B cell (primary cell): Measurements from ENCODE around the gene PRKCG. TPM values are rescaled to one million over a fixed set of nuclear protein-coding genes. Genes with fewer than 3 reads are reported as not detected.

Source experiments
- ATAC-seq: fragments of 200-7000 bp; cut with Tn5 transposase; one replicate; pipeline ENCODE4 v1.10.0; 2021; ENCODE audit warnings: low read depth, mild to moderate bottlenecking, moderate number of reproducible peaks, moderate library complexity
- CTCF ChIA-PET: fragments of 350-600 bp; sonication (Branson Sonifier 250); formaldehyde crosslinking; loops from one replicate; lab custom pipeline; 2021; ENCODE audit warnings: antibody characterized with exemption, inconsistent platforms; lab: Charles Lee
- POLR2A ChIA-PET: fragments of 350-600 bp; sonication (Branson Sonifier 250); formaldehyde crosslinking; loops from one replicate; lab custom pipeline; 2021; ENCODE audit warnings: antibody characterized with exemption; lab: Charles Lee
- DNase-seq: peaks from one replicate; pipeline ENCODE4 v3.0.0; 2013
- H2AFZ ChIP-seq: 2 replicates; pipeline ENCODE4 v1.6.1; 2012; ENCODE audit warnings: mild to moderate bottlenecking, low read depth, low read length; ENCODE audit not compliant: insufficient read depth, poor library complexity, severe bottlenecking
- H3K27ac ChIP-seq, 2 donors: 1 replicate in 1 of 2; 2 replicates in 1 of 2; pipeline ENCODE4 v1.5.1; 2012 to 2013; ENCODE audit warnings: low read length in 2 of 2, mild to moderate bottlenecking in 2 of 2, moderate library complexity in 1 of 2
- H3K27me3 ChIP-seq, 4 experiments: fragments of 200-600 bp in 1 of 4; sonication (generic) in 1 of 4; replicated peaks in 1 of 4; 1 replicate in 2 of 4; 2 replicates in 2 of 4; pipeline versions ENCODE4 v1.6.1 to v1.7.0; 2013 to 2016; ENCODE audit warnings: low read length in 3 of 4, mild to moderate bottlenecking in 2 of 4, mixed read lengths in 1 of 4, moderate library complexity in 1 of 4; ENCODE audit not compliant: insufficient read depth in 4 of 4, control insufficient read depth in 3 of 4; ENCODE audit errors: control extremely low read depth in 1 of 4
- H3K36me3 ChIP-seq, 2 experiments: replicated peaks in 1 of 2; 1 replicate in 1 of 2; 2 replicates in 1 of 2; pipeline versions ENCODE4 v1.6.1 to v1.7.1; 2013; ENCODE audit warnings: low read length in 1 of 2; ENCODE audit not compliant: insufficient read depth in 2 of 2, control insufficient read depth in 1 of 2; ENCODE audit errors: control extremely low read depth in 1 of 2, extremely low read depth in 1 of 2
- H3K4me1 ChIP-seq, 2 donors: fragments of 200-600 bp in 1 of 2; sonication (generic) in 1 of 2; 1 replicate in 1 of 2; 2 replicates in 1 of 2; pipeline versions ENCODE4 v1.5.1 to v1.6.1; 2013 to 2017; ENCODE audit warnings: low read length in 2 of 2; ENCODE audit not compliant: control insufficient read depth in 2 of 2, insufficient read depth in 2 of 2
- H3K4me2 ChIP-seq: replicated peaks from 2 replicates; pipeline ENCODE3; 2012; ENCODE audit warnings: mild to moderate bottlenecking, low read depth, low read length; ENCODE audit not compliant: poor library complexity, severe bottlenecking
- H3K4me3 ChIP-seq, 5 experiments: fragments of 200-600 bp in 1 of 5; sonication (generic) in 1 of 5; 1 replicate in 3 of 5; 2 replicates in 2 of 5; pipeline versions ENCODE4 v1.5.1 to v1.7.0; 2011 to 2016; ENCODE audit warnings: low read length in 4 of 5, mild to moderate bottlenecking in 4 of 5, low read depth in 2 of 5, control low read depth in 1 of 5, moderate library complexity in 1 of 5; ENCODE audit not compliant: insufficient read depth in 1 of 5; ENCODE audit errors: control extremely low read depth in 1 of 5, extremely low read depth in 1 of 5
- H3K79me2 ChIP-seq: fragments of 200-600 bp; sonication (generic); one replicate; pipeline ENCODE4 v1.6.0; 2016; ENCODE audit warnings: low read length; ENCODE audit not compliant: control insufficient read depth, insufficient read depth
- H3K9ac ChIP-seq: fragments of 200-600 bp; sonication (generic); 2 replicates; pipeline ENCODE4 v1.6.1; 2017; ENCODE audit warnings: mild to moderate bottlenecking, low read length, moderate library complexity
- H3K9me3 ChIP-seq, 3 donors: one replicate each; pipeline versions ENCODE4 v1.6.1 to v1.7.1; 2013; ENCODE audit warnings: low read length in 2 of 3; ENCODE audit not compliant: control insufficient read depth in 2 of 3, insufficient read depth in 1 of 3; ENCODE audit errors: control extremely low read depth in 1 of 3
- H4K20me1 ChIP-seq: 2 replicates; pipeline ENCODE4 v1.6.0; 2012; ENCODE audit warnings: mild to moderate bottlenecking, low read length; ENCODE audit not compliant: insufficient read depth, control insufficient read depth, poor library complexity, severe bottlenecking
- H3K27ac Mint-ChIP-seq: one replicate; pipeline ENCODE4 v1.8.0; 2021; ENCODE audit warnings: mixed read lengths
- H3K27me3 Mint-ChIP-seq: one replicate; pipeline ENCODE4 v1.8.0; 2021; ENCODE audit warnings: mixed read lengths
- H3K4me1 Mint-ChIP-seq: one replicate; pipeline ENCODE4 v1.8.0; 2021; ENCODE audit warnings: mixed read lengths
- H3K4me3 Mint-ChIP-seq: one replicate; pipeline ENCODE4 v1.8.0; 2021; ENCODE audit warnings: mixed read lengths
- H3K9me3 Mint-ChIP-seq: one replicate; pipeline ENCODE4 v1.8.0; 2022; ENCODE audit warnings: mixed read lengths; ENCODE audit not compliant: insufficient read depth
- CTCF ChIP-seq: fragments of 200-600 bp; IDR thresholded peaks from one replicate; pipeline ENCODE4 v1.8.0; 2022; ENCODE audit warnings: antibody characterized with exemption, mild to moderate bottlenecking
- EZH2 ChIP-seq: IDR thresholded peaks from 2 replicates; pipeline ENCODE4 v1.6.1; 2012; ENCODE audit warnings: borderline replicate concordance, low read depth, mild to moderate bottlenecking, moderate library complexity, low read length; ENCODE audit not compliant: insufficient read depth, poor library complexity, severe bottlenecking
- WGBS: methylation state at CpG from one replicate; pipeline ENCODE4 v1.1.5; 2013; ENCODE audit warnings: missing lambda C conversion rate; ENCODE audit not compliant: insufficient coverage; 5-methylcytosine and 5-hydroxymethylcytosine counted together
- intact Hi-C: fragments of 100-400 bp; cut with micrococcal nuclease; formaldehyde crosslinking; loops from one replicate; pipeline ENCODE4 v1.10.0; 2022
- polyA plus RNA-seq: library from polyadenylated mRNA; depleted of rRNA; stranded (reverse); fragments of >200 nt; gene quantifications from 2 replicates; pipeline ENCODE4 v1.2.3, GENCODE V29; 2012
- total RNA-seq, 2 donors: library from RNA; stranded (reverse); fragments of 120-200 nt in 1 of 2; gene quantifications; 1 replicate in 1 of 2; 2 replicates in 1 of 2; pipeline versions ENCODE4 v1.2.3 to v1.2.4, GENCODE V29; 2013 to 2022

Gene PRKCG
- total and polyA plus RNA-seq, 2 donors (not counting 1 experiment from before 2014, with no cell fraction given) = 0.31 TPM; not detected in 1

DNA sequence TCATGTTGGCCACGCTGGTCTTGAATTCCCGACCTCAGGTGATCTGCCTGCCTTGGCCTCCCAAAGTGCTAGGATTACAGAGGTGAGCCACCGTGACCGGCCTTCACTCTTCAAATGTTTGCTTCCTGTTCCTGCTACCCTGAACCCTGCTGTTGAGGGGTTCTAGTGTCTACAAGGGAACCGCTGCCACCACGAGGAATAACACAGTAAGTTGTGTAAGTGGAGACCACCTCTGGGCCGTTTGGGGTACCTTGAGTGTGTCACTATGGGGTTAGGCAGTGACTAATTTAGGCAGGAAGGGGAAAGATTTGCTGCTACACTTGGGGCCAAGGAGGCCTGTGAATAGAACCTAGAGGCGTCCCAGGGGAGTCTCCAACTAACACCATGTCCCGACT is 16.5 kb upstream of the PRKCG start:
- H3K9me3 Mint-ChIP-seq = no peaks in the 10 kb centered on the region
- ChIA-PET POLR2A (interaction anchor here (0.8 kb wide), 1 partner anchor 272 kb away, joined by 3 read pairs; the partner anchor contains the start of gene CNOT3), CTCF (interaction anchor here (0.8 to 1.2 kb wide), 3 partner anchors 16 to 23 kb away, joined by 3 to 5 read pairs (median 3); partner anchors contain the start of gene PRKCG)
- peak overlapping the region in 1 of 2 donors; percentile 99 for H3K27ac ChIP-seq
- H3K4me1 ChIP-seq = peaks cover 19 to 40% of the 10 kb centered on the region in 2 donors
- no peak for ATAC-seq
- peak overlapping the region; percentile 77 for H2AFZ ChIP-seq
- 56% methylated on average over 8 of the region's 9 CpGs for WGBS
- H3K9ac ChIP-seq = peak overlapping the region; percentile 82
- H3K27me3 Mint-ChIP-seq = no peaks in the 10 kb centered on the region
- H3K4me1 Mint-ChIP-seq = peaks cover 28% of the 10 kb centered on the region
- peak overlapping the region; percentile 99 for H3K27ac Mint-ChIP-seq
- intact Hi-C loops = loop anchor here (5.0 kb wide), 5 partner anchors 252 to 1693 kb away; partner anchors contain the start of genes KMT5C, LENG9, PRPF31 and TFPT
- H3K4me2 ChIP-seq = peak overlapping the region; percentile 97
- H3K4me3 ChIP-seq = no peak overlapping the region
- DNase-seq = no peak
- H3K36me3 ChIP-seq = no peaks in the 10 kb centered on the region
- H4K20me1 ChIP-seq = peaks cover 18% of the 10 kb centered on the region
- H3K4me3 Mint-ChIP-seq = peak overlapping the region; percentile 74
- peaks cover 0 to 16% (median 2%) of the 10 kb centered on the region in 3 donors for H3K9me3 ChIP-seq
- peaks cover 15% of the 10 kb centered on the region for H3K79me2 ChIP-seq
- H3K27me3 ChIP-seq = no peaks in the 10 kb centered on the region
- no peak for TF ChIP-seq CTCF
- no peak for TF ChIP-seq EZH2
